ENCODE results near the gene JAZF1. TPM values are rescaled to one million over a fixed set of nuclear protein-coding genes. Genes with fewer than 3 reads are reported as not detected.

JAZF1 gene
- total RNA-seq, 2 experiments from 2014 or later, result 3.3 to 4.0 TPM

GRCh38 chr7:27967639-27968038 is 213.0 kb downstream of the JAZF1 start:
- no peak overlapping the region for H3K4me3 Mint-ChIP-seq
- POLR2A ChIA-PET, result no interaction called here

GRCh38 chr7:27966219-27966780 is 214.3 kb downstream of the JAZF1 start:
- peaks cover under 1% of the 10 kb centered on the region for H3K4me1 Mint-ChIP-seq (ENCODE audit: low read depth)
- intact Hi-C loops (cut with micrococcal nuclease), result no loop called here
- no peaks in the 10 kb centered on the region for H3K9me3 Mint-ChIP-seq
- ChIA-PET POLR2A (no interaction called here), CTCF (no interaction called here)
- no peaks in the 10 kb centered on the region for H3K36me3 Mint-ChIP-seq (ENCODE audit: low read depth)
- no peak for TF ChIP-seq CTCF (IDR thresholded peaks at IDR 0.05)
- ATAC-seq, result no peak
- DNase-seq, result no peak
- H3K4me3 Mint-ChIP-seq, result no peak overlapping the region
- H3K27me3 Mint-ChIP-seq, result no peaks in the 10 kb centered on the region
- no peak overlapping the region for H3K27ac Mint-ChIP-seq

More at GRCh38 chr7:27967639-27968038, 213.0 kb downstream of the JAZF1 start:
- CTCF ChIA-PET, result interaction anchor here (0.7 kb wide), 1 partner anchor 397 kb away, joined by 3 read pairs; no protein-coding TSS in a partner anchor
- intact Hi-C loops (cut with micrococcal nuclease), result no loop called here
- ATAC-seq, result no peak
- no peak for DNase-seq
- H3K36me3 Mint-ChIP-seq (ENCODE audit: low read depth), result no peaks in the 10 kb centered on the region
- H3K27ac Mint-ChIP-seq, result no peak overlapping the region
- no peaks in the 10 kb centered on the region for H3K9me3 Mint-ChIP-seq
- no peak for TF ChIP-seq CTCF (IDR thresholded peaks at IDR 0.05)
- no peaks in the 10 kb centered on the region for H3K27me3 Mint-ChIP-seq
- H3K4me1 Mint-ChIP-seq (ENCODE audit: low read depth), result peaks cover 13% of the 10 kb centered on the region

- ChIA-PET POLR2A (no interaction called here), CTCF (no interaction called here)
- ATAC-seq (no peak), DNase-seq (no peak)
- H3K27me3 Mint-ChIP-seq, result no peaks in the 10 kb centered on the region
- no peaks in the 10 kb centered on the region for H3K9me3 Mint-ChIP-seq
- H3K27ac Mint-ChIP-seq, result no peak overlapping the region
- intact Hi-C loops (cut with micrococcal nuclease), result no loop called here
- no peaks in the 10 kb centered on the region for H3K36me3 Mint-ChIP-seq (ENCODE audit: low read depth)
- H3K4me1 Mint-ChIP-seq (ENCODE audit: low read depth), result no peaks in the 10 kb centered on the region
- no peak overlapping the region for H3K4me3 Mint-ChIP-seq
- TF ChIP-seq CTCF (IDR thresholded peaks at IDR 0.05), result no peak
Measured at GRCh38 chr7:27965650-27966049, 214.9 kb downstream of the JAZF1 start.

- intact Hi-C loops (cut with micrococcal nuclease), result no loop called here
- H3K9me3 Mint-ChIP-seq, result no peaks in the 10 kb centered on the region
- H3K4me1 Mint-ChIP-seq (ENCODE audit: low read depth), result no peaks in the 10 kb centered on the region
- ChIA-PET CTCF (interaction anchor here (0.9 kb wide), 1 partner anchor 113 kb away, joined by 3 read pairs; no protein-coding TSS in a partner anchor), POLR2A (no interaction called here)
- H3K27ac Mint-ChIP-seq, result no peak overlapping the region
- no peaks in the 10 kb centered on the region for H3K27me3 Mint-ChIP-seq
- H3K4me3 Mint-ChIP-seq, result no peak overlapping the region
- ATAC-seq (no peak), DNase-seq (no peak)
- TF ChIP-seq CTCF (IDR thresholded peaks at IDR 0.05), result no peak
- no peaks in the 10 kb centered on the region for H3K36me3 Mint-ChIP-seq (ENCODE audit: low read depth)
Measured at GRCh38 chr7:27964820-27965219, 215.8 kb downstream of the JAZF1 start.

GRCh38 chr7:27963056-27963455 is 217.5 kb downstream of the JAZF1 start:
- CTCF ChIA-PET, result interaction anchor here (1.0 kb wide), 1 partner anchor 10 kb away, joined by 3 read pairs; no protein-coding TSS in a partner anchor
- no peaks in the 10 kb centered on the region for H3K4me1 Mint-ChIP-seq (ENCODE audit: low read depth)
- no peak for DNase-seq
- POLR2A ChIA-PET, result no interaction called here
- no peak for TF ChIP-seq CTCF (IDR thresholded peaks at IDR 0.05)
- ATAC-seq, result no peak
- intact Hi-C loops (cut with micrococcal nuclease), result no loop called here
- H3K27me3 Mint-ChIP-seq, result no peaks in the 10 kb centered on the region
- no peak overlapping the region for H3K27ac Mint-ChIP-seq
- H3K9me3 Mint-ChIP-seq, result no peaks in the 10 kb centered on the region
- no peak overlapping the region for H3K4me3 Mint-ChIP-seq
- no peaks in the 10 kb centered on the region for H3K36me3 Mint-ChIP-seq (ENCODE audit: low read depth)

Data from activated CD8-positive, alpha-beta T cell treated with anti-CD3 and anti-CD28 coated beads for 36 hours (primary cell).